HT1080 (cell line): ENCODE results near the gene PAFAH2. TPM values are rescaled to one million over a fixed set of nuclear protein-coding genes. Genes with fewer than 3 reads are reported as not detected.
"Not testable (repeated sequence)": the region's sequence is repeated elsewhere in the genome, so short reads cannot be mapped to it uniquely, and the experiment has no call there.

Experiments
- DNase-seq: peaks from one replicate; pipeline ENCODE4 v3.0.0-alpha.2; 2015; ENCODE audit warnings: low read depth
- total RNA-seq: library from RNA; depleted of rRNA; stranded (reverse); fragments of >200 nt; shearing (Covaris generic); gene quantifications from 2 replicates; pipeline ENCODE4 v1.2.3, GENCODE V29; 2014

PAFAH2 gene
- total RNA-seq, 1 experiment from 2014 or later: 5.4 TPM

DNA sequence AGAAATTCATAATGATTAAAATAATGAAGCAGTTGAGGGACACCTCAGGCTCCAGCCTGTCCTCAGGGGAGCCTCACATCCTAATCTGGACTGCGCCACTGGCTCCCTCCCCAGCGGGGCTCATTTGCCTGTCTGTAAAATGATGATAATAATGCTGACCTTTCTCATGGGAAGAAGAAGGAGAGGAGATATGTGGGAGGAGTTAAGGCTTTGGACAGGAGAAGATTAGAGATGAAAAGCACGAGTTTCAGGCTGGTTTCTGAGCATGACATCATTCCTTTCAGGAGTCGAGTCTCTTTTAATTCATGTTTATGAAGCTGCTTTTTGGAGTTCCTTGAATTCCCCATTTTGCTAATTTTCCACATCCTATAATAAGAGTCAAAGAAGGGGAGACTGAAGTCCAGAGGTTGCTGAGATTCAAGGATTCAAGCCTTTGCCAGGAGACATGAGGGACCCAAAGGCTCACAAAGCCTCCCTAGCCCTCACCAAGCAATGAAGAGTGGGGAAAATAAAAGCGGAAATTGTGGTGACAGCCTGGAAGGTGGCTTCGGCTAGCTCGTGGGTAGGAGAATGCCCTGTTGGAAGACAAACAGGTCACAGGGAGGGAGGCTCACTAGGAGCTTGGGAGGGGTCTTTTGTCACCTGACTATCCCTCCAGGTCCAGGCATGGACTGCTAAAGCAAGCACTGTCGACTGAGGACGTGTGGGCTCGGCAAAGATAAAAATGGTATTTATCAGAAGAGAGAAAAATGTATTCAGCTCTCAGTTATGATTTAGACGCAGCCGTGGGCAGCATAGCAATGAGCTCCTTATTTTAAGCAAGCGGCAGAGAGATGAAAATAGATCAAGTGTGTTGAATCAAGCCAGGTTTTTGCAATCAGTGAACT, 64.1 kb downstream of the PAFAH2 start:
- no peak for DNase-seq

- DNase-seq: not testable (repeated sequence)
Observed at GRCh38 chr1:25932811-25933400, 65.0 kb downstream of the PAFAH2 start.

GRCh38 chr1:25932321-25932720, 65.5 kb downstream of the PAFAH2 start:
- DNase-seq: no peak

GRCh38 chr1:25929016-25929415, 68.8 kb downstream of the PAFAH2 start:
- no peak for DNase-seq

- no peak for DNase-seq
Observed at GRCh38 chr1:25927521-25928265, 70.2 kb downstream of the PAFAH2 start.

DNA sequence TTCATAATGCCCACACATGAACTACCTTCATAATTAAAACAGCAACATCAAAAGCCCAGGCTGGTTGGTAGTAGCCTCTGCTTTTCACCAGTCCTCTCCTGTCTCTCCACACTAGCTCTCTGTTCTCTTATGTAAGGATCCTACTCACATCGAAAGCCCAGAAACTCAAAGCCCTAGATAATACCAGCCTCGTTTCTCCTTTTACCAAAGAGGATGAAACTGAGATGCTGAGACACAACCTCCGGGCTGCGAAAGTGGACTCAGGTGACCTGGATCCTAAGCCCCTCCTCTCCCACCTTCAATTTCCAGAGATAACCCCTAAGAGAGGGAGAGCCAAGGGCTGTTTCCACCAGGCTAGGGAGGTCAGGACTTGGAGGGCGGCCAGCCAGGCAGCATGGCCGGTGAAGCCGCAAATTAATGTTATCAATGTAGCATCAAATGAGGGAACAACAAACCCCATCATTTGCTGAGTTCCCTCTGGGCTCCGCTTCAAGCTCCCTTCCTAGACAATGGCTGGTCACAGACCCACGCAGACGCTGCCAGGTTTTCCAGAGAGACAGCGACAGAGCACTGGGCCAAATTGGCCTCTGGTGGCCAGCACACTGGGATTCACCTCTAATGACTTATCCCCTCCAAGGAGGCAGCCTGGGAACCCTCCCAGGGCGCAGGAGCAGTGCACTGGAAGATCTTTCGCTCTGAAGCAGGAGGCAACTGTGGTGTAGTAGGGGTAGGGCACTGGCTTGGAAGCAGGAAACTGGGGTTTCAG, 70.9 kb downstream of the PAFAH2 start:
- no peak for DNase-seq

- no peak for DNase-seq
Observed at GRCh38 chr1:25924454-25924853, 73.4 kb downstream of the PAFAH2 start.

- no peak for DNase-seq
Observed at GRCh38 chr1:25922971-25923552, 74.8 kb downstream of the PAFAH2 start.

GRCh38 chr1:25922056-25922970, 75.5 kb downstream of the PAFAH2 start:
- no peak for DNase-seq

GRCh38 chr1:25918615-25919014, 79.2 kb downstream of the PAFAH2 start:
- no peak for DNase-seq

DNA sequence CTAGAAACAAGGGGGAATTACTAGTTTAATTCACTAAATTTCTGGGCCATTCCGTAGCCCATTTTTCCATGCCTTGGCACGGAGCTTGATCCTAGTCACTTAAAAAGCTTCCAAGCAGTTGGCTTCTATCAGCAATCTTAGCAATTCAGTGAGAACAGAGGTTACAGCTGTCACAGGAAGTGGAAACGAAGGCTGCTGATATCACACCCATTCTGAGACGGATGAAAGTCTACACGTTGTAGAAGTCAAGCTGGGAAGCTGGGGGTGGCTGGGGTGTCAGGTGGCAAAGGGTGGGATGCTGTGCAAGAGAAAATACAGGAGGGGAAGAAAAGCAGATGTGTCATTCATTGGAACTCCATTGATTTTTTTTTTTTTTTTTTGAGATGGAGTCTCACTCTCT, 79.9 kb downstream of the PAFAH2 start:
- no peak for DNase-seq

DNA sequence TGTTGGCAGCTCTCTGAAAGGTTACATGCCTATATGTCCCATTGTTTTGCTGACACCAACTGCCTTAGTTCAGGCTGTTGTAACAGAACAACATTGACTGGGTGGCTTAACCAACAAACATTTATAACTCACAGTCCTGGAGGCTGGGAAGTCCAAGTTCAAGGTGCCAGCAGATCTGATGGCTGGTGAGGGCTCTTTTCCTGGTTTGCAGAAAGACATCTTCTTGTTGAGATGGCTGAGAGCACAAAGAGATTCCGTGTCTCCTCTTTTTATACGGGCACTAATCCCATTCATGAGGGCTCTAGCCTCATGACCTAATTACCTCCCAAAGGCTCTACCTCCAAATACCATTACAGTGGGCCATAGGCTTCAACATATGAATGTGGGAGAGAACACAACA, 81.4 kb downstream of the PAFAH2 start:
- no peak for DNase-seq

DNA sequence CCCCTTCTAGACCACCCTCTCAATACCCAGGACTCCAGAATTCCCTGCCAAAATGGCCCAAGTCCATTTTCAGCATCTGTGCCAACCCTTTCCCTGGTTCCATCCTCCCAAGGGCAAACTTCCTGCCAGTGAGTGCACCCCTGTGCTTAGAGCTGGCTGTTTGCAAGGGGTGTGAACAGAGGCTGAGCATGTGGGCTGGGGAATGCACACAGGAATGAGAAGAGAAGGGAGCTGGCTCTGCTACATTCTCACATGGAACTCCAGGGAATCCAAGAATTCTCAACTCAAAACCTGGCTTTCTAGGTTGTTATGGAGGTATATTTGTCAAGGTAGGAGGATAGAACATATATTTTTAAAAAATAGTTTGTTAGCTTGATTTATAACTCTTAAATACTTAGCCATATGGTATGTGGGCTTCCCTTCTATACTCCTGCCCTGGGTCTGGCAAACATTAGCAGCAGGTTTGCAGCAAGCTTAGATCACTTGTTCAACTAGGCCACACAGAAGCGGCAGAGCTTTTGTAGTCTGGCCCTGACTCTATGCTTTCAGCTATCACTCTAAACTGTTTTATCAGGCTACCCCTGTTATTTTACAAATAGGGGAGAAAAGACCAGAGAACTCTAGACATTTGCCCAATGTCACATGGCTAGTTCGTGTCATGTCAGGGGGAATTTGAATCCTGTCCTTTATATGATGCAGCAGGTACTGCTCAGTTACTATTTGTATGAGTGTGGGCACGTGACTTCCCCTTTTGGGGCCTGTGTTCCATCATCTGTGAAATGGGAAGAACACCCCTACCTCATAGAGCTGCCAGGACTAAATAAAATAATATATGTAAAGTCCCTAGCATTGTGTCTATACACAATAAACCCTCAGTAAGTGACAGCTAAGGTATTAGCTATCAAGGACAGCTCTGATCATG, 83.5 kb downstream of the PAFAH2 start:
- DNase-seq: no peak

DNA sequence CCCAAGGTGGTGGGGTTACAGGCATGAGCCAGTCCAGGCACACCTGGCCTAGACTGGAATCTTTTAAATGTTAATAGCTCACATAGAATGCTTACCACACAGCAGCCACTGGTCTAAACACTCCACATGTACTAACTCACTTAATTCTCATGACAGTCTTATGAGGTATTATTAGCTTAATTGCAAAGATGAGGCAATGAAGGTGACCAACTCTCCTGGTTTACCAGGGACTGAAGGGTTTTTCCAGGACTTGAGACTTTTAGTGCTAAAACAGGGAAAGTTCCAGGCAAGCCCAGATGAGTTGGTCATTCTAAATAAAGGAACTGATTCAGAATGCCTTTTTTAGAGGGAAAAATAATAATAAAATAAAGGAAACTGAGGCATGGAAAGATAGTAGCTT, 84.7 kb downstream of the PAFAH2 start:
- DNase-seq: no peak

DNA sequence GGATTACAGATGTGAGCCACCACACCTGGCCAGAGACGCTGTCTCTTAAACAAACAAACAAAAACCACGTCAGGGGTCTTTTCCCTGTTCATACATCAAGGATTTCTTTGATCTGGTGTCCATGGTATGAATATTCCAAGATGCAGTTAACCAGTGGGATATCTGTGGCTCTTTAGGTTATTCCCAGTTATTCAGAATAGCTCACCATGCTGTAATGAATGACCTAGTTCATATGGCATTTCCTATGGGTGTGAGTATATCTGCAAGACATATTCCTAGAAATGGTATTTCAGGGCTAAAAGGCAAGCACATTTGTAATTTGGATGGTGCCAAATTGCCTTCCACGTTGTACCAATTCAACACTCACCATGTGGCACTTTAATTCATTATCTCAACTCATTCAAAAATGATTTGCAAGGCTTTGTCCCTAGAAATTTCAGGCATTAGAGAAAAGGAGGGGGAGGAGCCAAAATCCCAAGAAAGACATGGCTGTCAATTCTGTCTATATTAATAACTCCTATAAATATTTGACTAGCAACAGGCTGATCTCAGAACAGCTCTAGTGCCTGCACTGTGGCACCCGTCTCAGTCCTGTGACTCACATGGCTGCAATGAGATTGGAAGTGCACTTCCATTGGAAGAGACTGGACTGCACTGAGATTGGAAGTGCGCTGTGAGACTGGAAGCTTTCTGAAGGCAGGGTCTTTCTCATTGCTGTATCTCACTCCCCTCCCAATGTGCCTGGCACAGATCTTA, 85.6 kb downstream of the PAFAH2 start:
- peak; percentile 72 for DNase-seq

GRCh38 chr1:25911162-25911561, 86.7 kb downstream of the PAFAH2 start:
- no peak for DNase-seq
